Tongue (tissue), 2 donors: ENCODE measurements around the gene DNAH11. TPM values are rescaled to one million over a fixed set of nuclear protein-coding genes. Genes with fewer than 3 reads are reported as not detected.
"Not testable (repeated sequence)": the region's sequence is repeated elsewhere in the genome, so short reads cannot be mapped to it uniquely, and the experiment has no call there.

ENCODE experiments used
- DNase-seq: peaks from one replicate; pipeline ENCODE4 v3.0.0-alpha.2; 2015
- total RNA-seq: library from RNA; depleted of rRNA; stranded (reverse); fragments of >200 nt; gene quantifications from one replicate; pipeline ENCODE4 v1.2.3, GENCODE V29; 2014

The DNAH11 gene
- total RNA-seq, 1 donor from 2014 or later, result 1.8 TPM

DNA sequence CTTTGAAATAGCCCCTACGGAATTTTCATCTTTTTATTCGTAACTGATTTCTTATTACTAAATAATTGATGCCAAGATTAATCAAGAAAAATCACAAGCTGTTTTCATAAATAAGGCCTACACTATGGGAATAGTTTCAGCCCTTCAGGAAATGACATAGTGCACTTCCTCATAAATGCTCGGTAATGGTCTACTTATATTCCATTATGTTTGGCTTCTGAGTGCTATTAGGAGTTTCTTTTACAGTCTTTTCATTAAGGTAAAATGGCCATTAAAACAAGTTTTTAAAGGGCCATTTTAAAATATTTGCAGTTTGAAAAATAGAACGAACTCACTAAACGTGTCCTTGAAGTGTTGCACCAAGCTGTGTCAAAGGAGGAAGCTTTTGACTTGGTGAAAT lies 174.5 kb downstream of the DNAH11 start:
- no peak for DNase-seq

DNA sequence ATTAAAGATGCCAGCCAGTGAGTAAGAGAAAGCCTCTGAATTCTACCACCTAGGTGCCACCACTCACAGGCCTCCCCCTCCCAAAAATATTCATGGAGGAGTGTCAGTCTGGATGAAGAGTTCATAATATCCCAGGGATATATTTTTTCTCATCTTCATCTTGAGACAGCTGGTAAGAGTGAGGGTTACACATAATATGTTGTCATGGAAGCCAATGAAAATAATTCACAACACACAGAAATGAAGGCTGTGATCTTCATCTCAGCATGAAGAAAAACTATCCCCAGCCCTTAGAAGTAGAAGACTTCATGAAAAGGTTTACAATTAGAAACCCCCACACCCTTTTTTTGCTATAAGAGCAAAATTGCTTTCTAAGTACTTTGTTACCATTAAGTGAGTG lies 175.6 kb downstream of the DNAH11 start:
- peak; percentile 37 for DNase-seq

DNA sequence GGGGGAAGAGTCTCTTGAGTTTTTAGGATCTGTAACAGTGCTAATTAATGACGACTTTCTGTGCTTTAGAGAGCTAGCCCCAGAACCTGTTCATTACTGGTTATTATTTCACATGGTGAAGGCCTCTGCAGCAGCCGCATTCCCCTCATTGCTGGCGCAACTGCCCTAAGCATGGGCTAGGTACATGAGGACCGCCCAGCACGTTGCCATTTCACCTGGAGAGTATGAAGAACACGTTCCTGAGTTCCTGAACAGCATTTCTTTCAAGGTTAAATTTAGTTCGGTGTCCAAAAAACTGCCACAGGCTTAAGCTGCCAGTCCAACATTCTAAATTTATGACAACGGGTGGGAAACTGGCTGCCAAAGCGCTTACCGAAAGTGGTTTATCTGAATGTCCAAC lies 177.0 kb downstream of the DNAH11 start:
- no peak for DNase-seq

DNA sequence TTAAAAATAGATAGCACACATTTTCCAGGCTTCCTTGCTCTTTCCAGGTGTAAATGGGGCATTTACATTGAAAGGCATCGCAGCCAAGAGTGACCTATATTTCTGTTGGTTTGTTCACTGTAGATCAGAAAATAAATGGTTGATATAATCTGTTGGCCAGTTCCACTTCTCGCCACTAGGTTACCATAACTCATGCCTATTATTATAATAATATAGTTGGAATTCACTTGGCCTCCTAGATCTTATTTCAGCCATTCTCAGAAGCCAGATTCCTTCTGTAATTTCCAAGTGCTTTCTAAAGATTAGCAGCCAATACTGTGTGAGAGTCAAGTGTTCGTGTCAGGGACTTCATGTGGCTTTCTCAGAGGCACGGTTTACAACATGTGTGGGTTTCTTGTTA lies 179.5 kb downstream of the DNAH11 start:
- no peak for DNase-seq

DNA sequence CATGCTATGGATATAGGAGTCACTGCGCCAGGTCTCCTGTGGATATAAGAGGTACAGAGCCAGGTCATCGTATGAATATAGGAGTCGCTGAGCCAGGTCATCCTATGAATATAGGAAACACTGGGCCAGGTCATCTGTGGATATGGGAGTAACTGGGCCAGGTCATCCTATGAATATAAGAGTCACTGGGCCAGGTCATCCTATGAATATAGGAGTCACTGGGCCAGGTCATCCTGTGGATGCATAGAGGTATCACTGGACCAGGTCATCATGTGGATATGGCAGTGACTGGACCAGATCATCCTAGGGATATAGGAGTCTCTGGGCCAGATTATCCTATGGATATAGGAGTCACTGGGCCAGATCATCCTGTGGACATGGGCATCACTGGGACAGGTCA lies 181.7 kb downstream of the DNAH11 start:
- no peak for DNase-seq

DNA sequence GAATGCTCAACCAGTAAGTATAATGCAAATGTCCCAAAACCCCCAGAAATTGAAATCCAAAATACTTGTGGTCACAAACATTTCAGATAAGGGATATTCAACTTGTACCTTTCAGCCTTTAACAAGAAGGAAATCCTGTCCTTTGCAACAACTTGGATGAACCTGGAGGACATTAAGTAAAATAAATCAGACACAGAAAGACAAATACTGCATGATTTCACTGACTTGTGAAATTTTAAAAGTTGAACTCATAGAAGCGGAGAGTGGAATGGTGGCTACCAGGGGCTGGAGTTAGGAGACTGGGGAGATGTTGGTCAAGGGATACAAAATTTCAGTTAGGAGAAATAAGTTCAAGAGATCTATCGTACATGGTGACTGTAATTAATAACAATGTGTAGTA lies 187.6 kb downstream of the DNAH11 start:
- DNase-seq, result no peak

DNA sequence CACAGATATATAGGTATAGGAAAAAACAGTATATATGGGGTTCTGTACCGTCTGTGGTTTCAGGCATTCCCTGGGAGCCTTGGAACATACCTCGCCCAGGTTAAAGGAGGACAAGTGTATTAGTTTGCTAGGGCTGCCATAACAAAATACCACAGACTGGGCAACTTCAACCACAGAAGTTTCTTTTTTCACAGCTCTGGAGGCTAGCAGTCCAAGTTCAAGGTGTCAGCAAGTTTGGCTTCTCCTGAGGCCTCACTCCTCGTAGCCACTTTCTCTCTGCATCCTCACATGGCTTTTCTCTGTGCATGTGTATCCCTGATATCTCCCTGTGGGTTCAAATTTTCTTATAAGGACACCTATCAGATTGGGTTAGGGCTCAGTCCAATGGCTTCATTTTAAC lies 189.1 kb downstream of the DNAH11 start:
- DNase-seq, result no peak

DNA sequence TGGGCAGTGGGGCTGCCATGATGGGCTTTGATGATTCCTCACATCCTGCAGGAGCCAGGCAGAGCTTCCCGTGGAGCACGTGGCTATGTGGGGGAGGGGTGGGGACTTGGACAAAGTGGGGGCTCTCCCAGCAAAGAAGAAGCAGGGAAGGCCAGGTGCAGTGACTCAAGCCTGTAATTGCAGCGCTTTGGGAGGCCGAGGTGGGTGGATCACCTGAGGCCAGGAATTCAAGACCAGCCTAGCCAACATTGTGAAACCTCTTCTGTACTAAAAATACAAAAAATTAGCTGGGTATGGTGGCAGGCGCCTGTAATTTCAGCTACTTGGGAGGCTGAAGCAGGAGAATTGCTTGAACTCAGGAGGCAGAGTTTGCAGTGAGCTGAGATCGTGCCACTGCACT lies 190.1 kb downstream of the DNAH11 start:
- DNase-seq, result not testable (repeated sequence)

DNA sequence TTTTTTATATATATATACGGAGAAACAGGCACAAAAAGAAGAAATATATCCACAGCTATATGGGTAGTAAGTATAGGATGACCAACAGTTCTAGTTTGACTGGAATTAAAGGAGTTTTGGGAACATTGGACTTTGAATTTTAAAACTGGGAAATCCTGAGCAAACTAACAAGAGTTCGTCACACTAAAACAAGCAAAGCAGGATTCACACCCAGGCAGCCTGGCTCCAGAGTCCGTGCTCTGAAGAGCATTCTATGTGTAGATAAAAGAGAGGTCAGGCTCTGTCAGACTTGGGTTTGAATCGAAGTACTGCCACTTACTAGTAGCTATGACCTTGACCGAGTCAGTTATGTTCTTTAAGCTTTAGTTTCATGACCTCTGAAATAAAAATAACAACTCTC lies 191.0 kb downstream of the DNAH11 start:
- no peak for DNase-seq

DNA sequence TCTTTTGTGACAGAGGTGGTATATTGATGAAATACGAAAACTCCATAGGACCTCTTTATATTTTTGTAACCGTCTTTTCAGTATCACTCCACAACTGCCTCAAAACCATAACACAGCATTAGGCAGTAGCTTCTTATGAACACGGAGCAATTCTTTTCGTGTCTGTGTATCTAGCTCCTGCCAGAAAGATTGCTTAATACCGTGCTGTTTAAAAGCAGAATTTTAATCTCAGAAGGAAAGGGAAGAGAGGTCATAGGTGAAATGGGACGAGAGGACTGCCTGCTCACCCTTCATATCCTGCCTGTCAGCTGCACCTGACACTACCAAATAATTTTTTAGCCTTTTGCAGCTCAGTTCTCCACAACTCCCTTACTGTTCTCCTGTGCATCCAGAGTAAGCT lies 200.7 kb downstream of the DNAH11 start:
- no peak for DNase-seq

DNA sequence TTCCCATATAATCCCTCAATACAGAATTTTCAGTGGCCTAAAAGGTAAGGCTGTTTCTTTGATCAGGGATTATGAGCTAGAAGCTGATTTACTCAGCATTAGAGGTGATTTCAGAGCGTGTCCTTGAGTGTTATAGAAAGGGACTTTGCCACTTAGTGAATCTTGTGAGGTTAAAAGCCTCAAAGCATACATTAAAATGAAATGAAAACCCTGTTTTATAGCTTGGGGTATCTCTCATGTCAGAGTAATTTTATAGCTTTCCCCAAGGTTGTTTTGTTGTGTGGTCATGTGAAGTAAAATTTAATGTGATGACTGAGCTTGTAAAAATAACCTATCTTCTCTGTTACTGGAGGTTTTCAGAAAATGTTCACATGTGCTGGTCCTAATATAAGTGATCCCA lies 204.1 kb downstream of the DNAH11 start:
- no peak for DNase-seq

DNA sequence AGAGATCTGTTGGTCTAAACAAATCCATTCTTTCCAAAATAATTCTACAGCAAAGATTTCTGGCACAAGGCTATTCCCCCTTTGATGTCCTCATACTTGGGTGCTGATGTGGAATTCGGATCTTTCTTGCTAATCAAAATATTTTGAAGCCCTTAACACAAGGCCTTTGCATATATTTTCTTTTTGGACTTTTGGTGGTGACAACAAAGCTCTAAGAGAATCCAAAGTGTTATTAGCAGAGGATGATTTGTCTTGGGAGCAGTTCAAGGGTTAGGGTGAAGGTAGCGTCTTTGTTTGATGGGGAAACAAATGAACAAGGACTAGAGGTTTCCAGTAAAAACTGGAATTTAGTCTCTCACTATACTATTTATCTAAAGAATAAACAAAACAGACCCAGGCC lies 205.0 kb downstream of the DNAH11 start:
- no peak for DNase-seq

DNA sequence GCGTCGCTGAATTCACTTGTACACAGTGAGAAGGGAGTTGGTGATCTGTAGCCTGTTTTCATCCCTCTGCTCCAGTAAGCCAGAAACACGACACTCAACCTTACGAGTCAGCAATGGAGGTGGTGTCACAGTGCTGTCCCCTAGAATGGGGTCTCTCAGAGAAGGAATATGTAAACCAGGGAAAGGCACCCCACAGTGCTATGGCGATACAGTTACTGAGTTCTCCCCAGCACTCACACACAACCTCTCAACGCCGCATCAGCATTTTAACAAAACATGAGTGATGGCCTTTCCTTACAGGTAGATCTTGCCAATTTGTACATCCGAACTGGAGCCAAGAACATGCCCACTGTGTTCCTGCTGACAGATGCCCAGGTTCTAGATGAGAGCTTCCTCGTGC lies 206.5 kb downstream of the DNAH11 start:
- DNase-seq, result no peak

DNA sequence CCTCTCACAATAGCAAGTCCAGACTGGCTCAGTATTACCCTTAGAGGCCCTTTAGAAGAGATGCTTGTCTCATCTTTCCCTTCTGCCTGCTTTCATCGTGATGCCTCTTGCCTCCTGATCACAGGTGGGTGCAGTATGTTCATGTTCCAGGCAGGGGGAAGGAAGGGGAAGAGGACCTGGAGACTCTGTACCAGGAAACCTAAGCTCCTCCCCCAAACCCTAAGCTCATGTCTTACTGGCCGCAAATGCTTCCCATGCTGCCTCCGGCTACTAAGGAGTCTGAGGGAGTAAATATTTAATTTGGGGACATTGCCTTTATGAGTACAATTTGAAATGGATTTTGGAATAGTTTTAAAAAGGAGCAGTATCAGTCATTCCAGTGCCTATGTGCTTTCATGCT lies 210.2 kb downstream of the DNAH11 start:
- no peak for DNase-seq

DNA sequence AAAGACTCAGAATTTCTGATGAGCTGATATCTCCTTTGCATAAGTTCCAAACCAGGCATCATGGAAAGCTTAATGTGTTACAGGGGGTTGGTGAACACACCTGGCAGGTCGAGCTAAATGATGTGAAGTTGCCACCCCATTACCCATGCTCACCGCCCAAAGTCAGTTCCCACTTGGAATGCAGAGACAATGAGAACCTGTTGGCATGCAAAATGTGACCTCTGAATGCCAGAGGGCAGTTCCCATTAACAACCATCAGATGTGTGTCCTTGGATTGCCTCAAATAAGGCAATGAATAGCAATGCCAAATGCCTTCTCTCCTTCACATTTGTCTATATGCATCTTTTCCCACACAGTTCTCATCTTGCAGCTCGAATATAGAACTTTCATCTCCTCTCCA lies 212.1 kb downstream of the DNAH11 start:
- no peak for DNase-seq

DNA sequence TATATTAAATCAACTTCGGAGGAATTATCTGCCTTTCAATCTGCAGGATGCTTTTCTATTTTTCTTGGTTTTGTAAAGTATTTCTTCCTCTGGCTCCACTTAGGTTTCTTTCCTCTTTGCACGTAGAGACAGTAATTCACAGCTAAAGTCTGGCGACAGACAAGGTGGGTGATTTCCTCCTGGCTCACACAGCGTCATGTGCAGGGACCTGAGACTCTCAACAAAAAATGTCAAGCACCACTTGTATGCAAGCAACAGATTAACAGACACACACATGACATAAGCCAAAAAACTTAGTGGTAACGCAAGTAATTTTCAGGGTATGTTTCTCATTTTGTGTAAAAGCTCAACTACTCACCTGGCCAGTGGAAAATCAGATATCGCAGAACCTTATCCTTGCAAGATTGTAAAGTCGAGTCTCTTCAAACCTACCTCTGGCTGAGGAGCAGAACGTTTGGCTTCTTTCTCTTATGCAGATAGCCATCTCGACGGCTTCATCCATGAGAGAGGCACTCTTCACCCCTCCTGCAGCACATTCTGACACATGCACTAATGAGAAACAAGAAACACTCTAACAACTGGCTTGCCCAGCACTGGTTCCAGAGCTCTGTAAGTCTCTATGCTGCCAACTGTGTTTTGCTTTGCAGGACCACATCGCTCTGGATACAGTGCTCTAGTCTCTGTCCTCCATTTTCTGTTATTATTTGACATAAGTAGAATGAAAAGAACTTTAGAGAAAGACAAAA lies 214.9 kb downstream of the DNAH11 start:
- DNase-seq, result no peak

DNA sequence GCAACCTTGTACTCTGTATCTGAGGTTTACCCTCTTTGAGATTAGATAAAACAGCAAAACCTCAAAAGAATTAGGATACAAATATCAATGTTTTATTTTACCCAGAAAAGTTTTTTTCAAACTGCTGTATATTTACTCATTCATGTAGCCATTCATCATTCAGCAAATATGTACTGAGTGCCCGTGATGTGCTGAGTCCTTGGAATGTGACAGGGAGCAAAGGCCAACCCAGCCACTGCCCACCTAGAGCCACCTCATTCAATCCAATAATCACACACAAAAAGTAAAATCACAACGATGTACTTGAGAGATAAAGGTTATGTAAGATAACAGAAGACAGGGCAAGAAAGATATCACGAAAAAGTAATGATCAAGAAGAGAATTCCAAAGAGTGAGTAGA lies 215.4 kb downstream of the DNAH11 start:
- DNase-seq, result no peak

DNA sequence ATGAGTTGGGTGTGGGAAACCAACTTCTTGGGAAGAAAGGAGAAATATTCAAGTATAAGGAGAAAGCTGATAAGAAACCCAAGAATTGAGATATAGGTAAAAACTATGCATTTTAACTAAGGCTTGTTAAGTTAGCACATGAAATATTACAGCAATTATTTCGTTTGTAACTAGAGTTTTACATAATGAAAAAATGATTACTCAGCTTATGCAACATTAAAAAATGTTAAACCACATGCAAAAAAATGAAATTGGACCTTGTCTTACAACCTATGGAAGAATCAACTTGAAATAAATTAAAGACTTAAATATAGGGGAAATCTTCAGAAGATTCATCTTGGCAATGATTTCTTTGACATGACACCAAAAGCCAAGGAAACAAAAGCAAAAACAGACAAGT lies 219.6 kb downstream of the DNAH11 start:
- DNase-seq, result no peak

DNA sequence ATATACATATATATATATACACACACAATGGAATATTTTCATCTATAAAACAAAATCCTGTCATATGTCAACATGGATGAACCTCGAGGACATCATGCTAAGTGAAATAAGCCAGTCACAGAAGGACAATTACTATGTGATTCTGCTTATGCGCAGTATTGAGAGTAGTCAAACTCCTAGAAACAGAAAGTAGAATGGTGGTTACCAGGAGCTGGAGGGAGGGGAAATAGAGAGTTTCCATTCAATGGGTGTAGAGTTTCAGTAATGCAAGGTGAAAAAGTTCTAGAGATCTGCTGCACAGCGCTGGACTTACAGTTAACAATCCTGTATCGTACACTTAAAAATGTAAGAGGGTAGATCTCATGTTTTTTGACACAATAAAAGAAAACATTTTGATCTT lies 221.0 kb downstream of the DNAH11 start:
- DNase-seq, result no peak

DNA sequence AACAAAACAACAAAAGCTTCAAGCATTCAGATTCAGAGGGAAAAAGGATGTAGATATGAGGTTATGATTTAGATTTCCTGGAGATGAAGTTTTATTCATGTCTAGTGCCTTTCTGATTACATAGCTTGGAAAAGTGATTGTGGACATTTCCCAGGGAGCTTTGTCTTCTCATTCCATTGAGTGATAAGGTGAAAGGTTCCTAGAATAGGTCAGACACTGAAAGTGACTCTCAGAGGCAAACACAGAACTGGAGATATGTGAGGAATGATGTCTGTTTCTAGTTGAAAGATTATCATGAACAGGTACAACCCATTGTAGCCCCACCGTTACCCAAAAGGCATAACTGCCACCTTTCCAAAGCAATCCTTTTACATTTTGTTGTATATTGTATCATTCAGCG lies 223.4 kb downstream of the DNAH11 start:
- DNase-seq, result no peak

DNA sequence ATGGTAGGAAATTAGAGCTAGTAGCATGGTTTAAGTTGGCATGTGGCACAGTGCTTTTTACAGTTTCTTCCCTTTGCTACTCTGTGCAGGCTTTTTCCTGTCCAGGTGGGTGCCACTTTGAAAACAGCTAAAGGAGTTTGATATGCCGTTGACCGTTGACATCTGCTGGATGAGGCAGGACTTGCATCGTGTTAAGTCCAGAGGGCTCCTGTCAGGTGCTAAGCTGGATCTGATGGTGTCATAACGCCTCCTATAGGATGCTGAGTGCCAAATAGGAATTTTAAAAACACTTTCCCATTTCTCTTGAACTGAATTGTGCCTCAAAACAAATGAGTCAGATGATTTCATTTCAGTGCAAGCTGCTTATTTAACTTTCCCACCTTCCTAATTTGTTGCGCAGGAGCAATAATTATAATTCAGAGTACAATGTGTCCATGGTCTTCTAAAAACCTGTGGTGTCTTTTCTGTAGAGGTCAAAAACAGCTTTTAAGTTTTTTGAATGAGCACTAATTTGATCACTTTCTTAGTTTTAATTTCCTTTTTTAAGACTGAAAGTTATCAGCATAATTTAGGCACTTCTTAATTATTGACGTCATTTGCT lies 224.6 kb downstream of the DNAH11 start:
- peak; percentile 78 for DNase-seq

DNA sequence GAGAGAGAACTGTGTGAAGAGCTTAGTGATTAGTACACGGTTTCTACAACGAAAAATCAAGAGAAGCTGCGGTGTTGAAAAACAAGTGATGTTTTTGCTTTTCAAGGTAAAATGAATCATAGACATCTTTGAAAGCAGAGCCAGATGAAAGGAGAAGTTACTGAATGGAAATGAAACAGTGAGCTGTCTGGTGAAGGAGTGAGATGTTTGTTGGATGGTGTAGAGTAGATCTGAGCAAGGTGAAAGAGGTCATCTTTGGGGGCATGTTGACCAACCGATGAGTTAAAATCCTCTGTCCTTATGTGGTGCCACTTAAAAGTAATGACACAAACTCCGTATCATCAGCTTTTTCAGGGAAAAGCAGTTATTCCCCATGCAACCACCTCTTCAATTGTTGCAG lies 225.4 kb downstream of the DNAH11 start:
- DNase-seq, result no peak

DNA sequence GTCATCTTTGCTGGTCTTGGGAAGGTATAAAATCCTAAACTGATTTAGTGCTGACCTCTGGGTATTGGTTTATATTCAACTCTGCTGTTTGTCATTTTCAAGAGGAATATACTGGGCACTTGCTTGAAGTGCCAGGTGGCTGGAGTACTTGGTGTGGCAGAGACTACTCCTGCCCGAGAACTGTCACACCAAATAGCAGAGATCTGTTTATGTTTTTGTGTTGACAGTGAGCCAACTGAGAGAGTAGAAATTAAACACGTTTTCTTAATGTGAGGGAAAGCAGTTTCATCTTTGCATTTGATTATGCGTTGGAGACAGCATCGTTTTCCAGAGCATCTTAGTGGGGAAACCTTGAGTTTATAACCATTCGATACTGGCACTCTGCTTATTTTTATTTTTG lies 228.4 kb downstream of the DNAH11 start:
- no peak for DNase-seq

DNA sequence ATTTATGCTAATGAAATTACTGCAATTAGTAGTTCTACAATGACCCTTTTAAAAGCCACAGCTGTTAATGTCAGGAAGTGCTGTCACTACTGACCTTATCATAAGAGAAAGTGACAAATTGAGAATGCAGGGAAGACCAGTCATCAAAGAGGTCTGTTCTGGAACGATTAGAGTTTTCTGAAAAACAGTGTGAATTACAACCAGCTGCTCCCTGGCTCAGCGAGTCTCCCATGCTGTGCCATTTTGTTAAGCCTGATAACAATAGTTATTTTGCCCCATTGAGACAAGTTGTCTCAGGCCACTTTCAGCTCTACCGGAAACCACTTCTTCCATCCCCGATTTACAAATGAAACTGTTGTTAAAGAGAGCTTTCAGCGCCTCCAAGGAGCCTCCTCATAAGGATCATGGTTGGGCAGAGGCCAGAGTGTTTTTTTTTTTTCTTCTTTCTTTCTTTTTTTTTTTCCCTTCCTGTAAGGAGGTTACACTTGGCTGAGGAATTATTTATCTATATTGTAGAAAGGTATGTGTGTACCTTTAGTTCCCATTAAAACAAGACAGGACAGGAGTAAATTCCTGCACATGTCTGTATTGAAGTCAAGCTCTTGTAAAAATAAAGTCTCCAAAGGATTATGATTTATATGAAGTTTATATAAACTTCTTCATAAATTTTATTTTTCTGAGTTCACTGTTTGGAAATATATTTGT lies 229.2 kb downstream of the DNAH11 start:
- DNase-seq, result peak; percentile 38
